Measurements from ENCODE around the gene NFE2. TPM values are rescaled to one million over a fixed set of nuclear protein-coding genes. Genes with fewer than 3 reads are reported as not detected.

Gene NFE2
- total RNA-seq, 1 donor from 2014 or later: not detected

- H3K27ac Mint-ChIP-seq: no peak overlapping the region
- POLR2A ChIA-PET: interaction anchor here (1.0 to 6.3 kb wide), 4 partner anchors 10 to 64 kb away, joined by 3 to 54 read pairs (median 12); partner anchors contain the start of genes CBX5, COPZ1 and HNRNPA1
Observed at GRCh38 chr12:54294152-54294952, 6.5 kb downstream of the NFE2 start.

DNA sequence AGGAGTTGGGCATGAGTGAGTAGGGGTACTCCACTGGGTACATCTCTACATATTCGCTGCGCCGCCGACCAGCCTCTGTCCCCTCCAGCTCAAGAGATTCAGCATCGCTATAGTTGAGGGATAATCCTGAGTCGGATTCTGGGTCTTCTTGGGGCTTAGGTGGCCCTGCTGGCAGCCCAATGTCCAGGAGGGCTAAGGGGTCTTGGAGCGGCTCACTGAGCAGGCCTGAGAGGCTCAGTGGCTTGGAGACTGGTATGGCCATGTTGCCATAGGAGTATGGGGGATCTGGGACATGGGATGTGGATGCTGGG is 7.9 kb downstream of the NFE2 start:
- H3K27me3 Mint-ChIP-seq: peaks cover 5% of the 10 kb centered on the region
- no peaks in the 10 kb centered on the region for H3K9me3 Mint-ChIP-seq
- peaks cover 12% of the 10 kb centered on the region for H3K36me3 Mint-ChIP-seq (ENCODE audit: low read depth)
- H3K4me3 Mint-ChIP-seq: no peak overlapping the region
- TF ChIP-seq, protein P1, sequence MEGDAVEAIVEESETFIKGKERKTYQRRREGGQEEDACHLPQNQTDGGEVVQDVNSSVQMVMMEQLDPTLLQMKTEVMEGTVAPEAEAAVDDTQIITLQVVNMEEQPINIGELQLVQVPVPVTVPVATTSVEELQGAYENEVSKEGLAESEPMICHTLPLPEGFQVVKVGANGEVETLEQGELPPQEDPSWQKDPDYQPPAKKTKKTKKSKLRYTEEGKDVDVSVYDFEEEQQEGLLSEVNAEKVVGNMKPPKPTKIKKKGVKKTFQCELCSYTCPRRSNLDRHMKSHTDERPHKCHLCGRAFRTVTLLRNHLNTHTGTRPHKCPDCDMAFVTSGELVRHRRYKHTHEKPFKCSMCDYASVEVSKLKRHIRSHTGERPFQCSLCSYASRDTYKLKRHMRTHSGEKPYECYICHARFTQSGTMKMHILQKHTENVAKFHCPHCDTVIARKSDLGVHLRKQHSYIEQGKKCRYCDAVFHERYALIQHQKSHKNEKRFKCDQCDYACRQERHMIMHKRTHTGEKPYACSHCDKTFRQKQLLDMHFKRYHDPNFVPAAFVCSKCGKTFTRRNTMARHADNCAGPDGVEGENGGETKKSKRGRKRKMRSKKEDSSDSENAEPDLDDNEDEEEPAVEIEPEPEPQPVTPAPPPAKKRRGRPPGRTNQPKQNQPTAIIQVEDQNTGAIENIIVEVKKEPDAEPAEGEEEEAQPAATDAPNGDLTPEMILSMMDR (IDR thresholded peaks at IDR 0.05): no peak
- peaks cover 21% of the 10 kb centered on the region for H3K4me1 Mint-ChIP-seq
- intact Hi-C loops (cut with micrococcal nuclease): no loop called here
- ATAC-seq (ENCODE audit: low read depth): no peak
- no peak overlapping the region for H3K27ac Mint-ChIP-seq
- DNase-seq: no peak
- CTCF ChIA-PET: interaction anchor here (0.9 to 2.8 kb wide), 9 partner anchors 32 to 101 kb away, joined by 3 to 11 read pairs (median 6); partner anchors contain the start of gene COPZ1
- POLR2A ChIA-PET: interaction anchor here (1.0 to 6.3 kb wide), 6 partner anchors 9 to 66 kb away, joined by 3 to 54 read pairs (median 8); partner anchors contain the start of genes CBX5, COPZ1 and HNRNPA1

More at GRCh38 chr12:54294152-54294952, 6.5 kb downstream of the NFE2 start:
- CTCF ChIA-PET: interaction anchor here (0.8 to 2.8 kb wide), 14 partner anchors 10 to 145 kb away, joined by 3 to 11 read pairs (median 4); partner anchors contain the start of gene COPZ1
- ATAC-seq (ENCODE audit: low read depth) (peak; percentile 79), DNase-seq (no peak)
- Mint-ChIP-seq H3K9me3 (no peaks in the 10 kb centered on the region), H3K27me3 (peaks cover 12% of the 10 kb centered on the region), H3K4me3 (no peak overlapping the region), H3K36me3 (ENCODE audit: low read depth) (peaks cover 6% of the 10 kb centered on the region), H3K4me1 (peaks cover 12% of the 10 kb centered on the region)
- intact Hi-C loops (cut with micrococcal nuclease): loop anchor here (1.0 kb wide), 2 partner anchors 30 to 74 kb away; no protein-coding TSS in a partner anchor
- TF ChIP-seq, protein P1 (IDR thresholded peaks at IDR 0.05): no peak

GRCh38 chr12:54292083-54292930 is 8.5 kb downstream of the NFE2 start:
- POLR2A ChIA-PET: interaction anchor here (0.6 to 6.3 kb wide), 6 partner anchors 8 to 731 kb away, joined by 3 to 54 read pairs (median 8); partner anchors contain the start of genes CBX5, COPZ1 and HNRNPA1
- TF ChIP-seq, protein P1 (IDR thresholded peaks at IDR 0.05): no peak
- Mint-ChIP-seq H3K36me3 (ENCODE audit: low read depth) (peaks cover 12% of the 10 kb centered on the region), H3K27ac (no peak overlapping the region), H3K4me3 (no peak overlapping the region), H3K4me1 (peaks cover 19% of the 10 kb centered on the region), H3K27me3 (peaks cover 3% of the 10 kb centered on the region), H3K9me3 (no peaks in the 10 kb centered on the region)
- CTCF ChIA-PET: interaction anchor here (0.8 to 2.8 kb wide), 9 partner anchors 33 to 101 kb away, joined by 3 to 10 read pairs (median 3); partner anchors contain the start of gene COPZ1
- intact Hi-C loops (cut with micrococcal nuclease): no loop called here
- ATAC-seq (ENCODE audit: low read depth) (no peak), DNase-seq (no peak)

DNA sequence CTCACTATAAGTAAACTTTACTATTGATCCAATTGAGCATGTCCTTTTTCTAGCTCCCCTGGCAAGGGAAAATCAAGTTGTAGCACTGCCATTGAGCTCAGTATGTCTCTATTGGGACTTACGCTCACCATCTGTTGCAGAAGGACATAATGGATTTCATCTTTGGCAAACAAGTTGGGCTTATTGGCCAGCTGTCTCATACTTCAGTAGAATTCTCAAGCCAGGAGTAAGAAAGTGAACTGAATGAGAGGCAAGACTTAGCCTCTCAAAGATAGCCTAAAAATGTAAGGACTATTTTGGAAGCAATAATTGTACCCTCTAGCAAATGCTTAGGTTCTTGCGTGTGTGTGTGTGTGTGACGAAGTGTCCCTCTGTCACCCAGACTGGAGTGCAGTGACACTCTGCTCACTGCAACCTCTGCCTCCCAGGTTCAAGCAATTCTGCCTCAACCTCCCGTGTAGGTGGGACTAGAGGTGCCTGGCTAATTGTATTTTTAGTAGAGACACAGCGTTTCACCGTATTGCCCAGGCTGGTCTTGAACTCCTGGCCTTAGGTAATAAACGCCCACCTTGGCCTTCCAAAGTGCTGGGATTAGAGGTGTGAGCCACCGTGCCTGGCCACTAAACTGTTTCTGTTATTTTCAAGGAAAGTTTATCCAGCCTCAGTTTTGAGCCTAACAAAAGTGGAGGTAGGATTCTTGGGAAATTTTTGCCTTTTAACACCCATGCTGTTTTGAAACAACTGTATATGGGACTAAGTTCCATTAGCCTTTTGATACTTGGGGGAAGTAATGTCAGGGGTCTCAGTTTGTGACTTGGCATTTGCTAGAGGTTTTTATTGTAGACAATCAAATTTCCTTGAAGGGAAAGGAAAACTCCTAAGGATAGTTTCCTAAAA is 13.3 kb downstream of the NFE2 start:
- Mint-ChIP-seq H3K9me3 (no peaks in the 10 kb centered on the region), H3K4me3 (no peak overlapping the region), H3K27ac (no peak overlapping the region), H3K27me3 (no peaks in the 10 kb centered on the region), H3K4me1 (peaks cover 63% of the 10 kb centered on the region), H3K36me3 (ENCODE audit: low read depth) (peaks cover 12% of the 10 kb centered on the region)
- TF ChIP-seq, protein P1 (IDR thresholded peaks at IDR 0.05): no peak
- intact Hi-C loops (cut with micrococcal nuclease): loop anchor here (2.0 kb wide), 1 partner anchor 15 kb away; no protein-coding TSS in a partner anchor
- ChIA-PET POLR2A (interaction anchor here (0.6 to 2.6 kb wide), 12 partner anchors 7 to 81 kb away, joined by 3 to 13 read pairs (median 6); partner anchors contain the start of genes CBX5, COPZ1 and HNRNPA1), CTCF (interaction anchor here (0.7 to 1.9 kb wide), 5 partner anchors 9 to 112 kb away, joined by 3 to 8 read pairs (median 4); partner anchors contain the start of gene COPZ1)
- ATAC-seq (ENCODE audit: low read depth): no peak
- DNase-seq: no peak
